Measurements from ENCODE around the gene NTN1.
"Not testable (repeated sequence)": the region's sequence is repeated elsewhere in the genome, so short reads cannot be mapped to it uniquely, and the experiment has no call there.

GRCh38 chr17:8984225-8984624 lies 37.1 kb upstream of the NTN1 start:
- not testable (repeated sequence) for TF ChIP-seq CTCF (IDR thresholded peaks at IDR 0.05); POLR2A (IDR thresholded peaks at IDR 0.05); POLR2AphosphoS5 (IDR thresholded peaks at IDR 0.05; ENCODE audit: insufficient read depth in 1 of 2, low read depth in 1 of 2)
